HG03280 (cell line): Measurements from ENCODE around the gene TMEM203.
"Not testable (repeated sequence)": the region's sequence is repeated elsewhere in the genome, so short reads cannot be mapped to it uniquely, and the experiment has no call there.

Source experiments
- ATAC-seq: cut with Tn5 transposase; IDR thresholded peaks from one replicate; pipeline ENCODE4 v1.9.1; 2021; ENCODE audit warnings: mild to moderate bottlenecking, moderate library complexity; ENCODE audit not compliant: unreplicated experiment

Gene TMEM203

DNA sequence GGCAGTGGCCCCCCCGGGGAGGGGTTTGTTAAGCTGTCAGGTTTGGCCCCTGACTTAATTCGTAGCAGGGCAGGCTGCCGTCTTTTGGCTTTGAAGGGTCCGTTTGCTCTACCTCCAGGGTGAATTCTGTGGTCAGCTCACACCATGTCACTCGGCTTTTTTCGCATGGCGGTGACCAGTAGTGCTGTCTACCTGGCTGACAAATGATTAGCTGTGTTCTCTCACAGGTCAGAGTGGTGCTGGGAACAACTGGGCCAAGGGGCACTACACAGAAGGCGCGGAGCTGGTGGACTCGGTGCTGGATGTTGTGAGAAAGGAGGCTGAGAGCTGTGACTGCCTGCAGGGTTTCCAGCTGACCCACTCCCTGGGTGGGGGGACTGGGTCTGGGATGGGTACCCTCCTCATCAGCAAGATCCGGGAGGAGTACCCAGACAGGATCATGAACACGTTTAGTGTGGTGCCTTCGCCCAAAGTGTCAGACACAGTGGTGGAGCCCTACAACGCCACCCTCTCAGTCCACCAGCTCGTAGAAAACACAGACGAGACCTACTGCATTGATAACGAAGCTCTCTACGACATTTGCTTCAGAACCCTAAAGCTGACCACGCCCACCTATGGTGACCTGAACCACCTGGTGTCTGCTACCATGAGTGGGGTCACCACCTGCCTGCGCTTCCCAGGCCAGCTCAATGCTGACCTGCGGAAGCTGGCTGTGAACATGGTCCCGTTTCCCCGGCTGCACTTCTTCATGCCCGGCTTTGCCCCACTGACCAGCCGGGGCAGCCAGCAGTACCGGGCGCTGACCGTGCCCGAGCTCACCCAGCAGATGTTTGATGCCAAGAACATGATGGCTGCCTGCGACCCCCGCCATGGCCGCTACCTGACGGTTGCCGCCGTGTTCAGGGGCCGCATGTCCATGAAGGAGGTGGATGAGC, 37.1 kb upstream of the TMEM203 start:
- no peak for ATAC-seq

GRCh38 chr9:137241490-137242268, 36.2 kb upstream of the TMEM203 start:
- peak; percentile 1 for ATAC-seq

DNA sequence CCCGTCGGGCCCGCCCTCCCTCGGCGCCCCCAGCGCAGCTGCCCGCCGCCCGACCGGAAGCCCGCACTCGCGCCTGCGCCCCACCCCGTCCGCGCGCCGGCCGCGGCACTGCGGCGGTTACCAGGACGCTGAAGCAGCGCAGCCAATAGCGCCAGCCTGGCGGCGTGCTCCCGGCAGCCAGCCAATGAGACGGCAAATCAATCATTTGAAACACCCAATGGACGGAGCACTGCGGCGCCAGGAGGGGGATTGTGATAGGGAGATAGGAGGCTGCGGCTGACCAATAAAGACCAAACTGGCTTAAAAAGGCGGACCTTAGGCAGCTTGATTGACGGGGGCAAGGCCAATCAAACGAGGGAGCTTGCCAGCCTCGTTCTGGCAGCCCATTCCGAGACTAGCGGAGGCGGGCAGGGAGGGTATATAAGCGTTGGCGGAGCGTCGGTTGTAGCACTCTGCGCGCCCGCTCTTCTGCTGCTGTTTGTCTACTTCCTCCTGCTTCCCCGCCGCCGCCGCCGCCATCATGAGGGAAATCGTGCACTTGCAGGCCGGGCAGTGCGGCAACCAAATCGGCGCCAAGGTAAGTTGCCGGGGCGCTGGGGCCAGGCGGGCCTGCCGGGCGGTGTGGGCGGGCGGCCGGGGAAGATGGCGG, 35.5 kb upstream of the TMEM203 start, which contains the start of gene TUBB4B:
TUBB4B (plus strand) TSS at position 447 of the 649 bp plus-strand sequence; CDS start at position 521, 74 bp downstream.
- peak; percentile 78 for ATAC-seq

GRCh38 chr9:137240318-137240840, 34.9 kb upstream of the TMEM203 start:
- peak; percentile 20 for ATAC-seq

GRCh38 chr9:137239541-137240200, 34.2 kb upstream of the TMEM203 start:
- ATAC-seq = not testable (repeated sequence)

DNA sequence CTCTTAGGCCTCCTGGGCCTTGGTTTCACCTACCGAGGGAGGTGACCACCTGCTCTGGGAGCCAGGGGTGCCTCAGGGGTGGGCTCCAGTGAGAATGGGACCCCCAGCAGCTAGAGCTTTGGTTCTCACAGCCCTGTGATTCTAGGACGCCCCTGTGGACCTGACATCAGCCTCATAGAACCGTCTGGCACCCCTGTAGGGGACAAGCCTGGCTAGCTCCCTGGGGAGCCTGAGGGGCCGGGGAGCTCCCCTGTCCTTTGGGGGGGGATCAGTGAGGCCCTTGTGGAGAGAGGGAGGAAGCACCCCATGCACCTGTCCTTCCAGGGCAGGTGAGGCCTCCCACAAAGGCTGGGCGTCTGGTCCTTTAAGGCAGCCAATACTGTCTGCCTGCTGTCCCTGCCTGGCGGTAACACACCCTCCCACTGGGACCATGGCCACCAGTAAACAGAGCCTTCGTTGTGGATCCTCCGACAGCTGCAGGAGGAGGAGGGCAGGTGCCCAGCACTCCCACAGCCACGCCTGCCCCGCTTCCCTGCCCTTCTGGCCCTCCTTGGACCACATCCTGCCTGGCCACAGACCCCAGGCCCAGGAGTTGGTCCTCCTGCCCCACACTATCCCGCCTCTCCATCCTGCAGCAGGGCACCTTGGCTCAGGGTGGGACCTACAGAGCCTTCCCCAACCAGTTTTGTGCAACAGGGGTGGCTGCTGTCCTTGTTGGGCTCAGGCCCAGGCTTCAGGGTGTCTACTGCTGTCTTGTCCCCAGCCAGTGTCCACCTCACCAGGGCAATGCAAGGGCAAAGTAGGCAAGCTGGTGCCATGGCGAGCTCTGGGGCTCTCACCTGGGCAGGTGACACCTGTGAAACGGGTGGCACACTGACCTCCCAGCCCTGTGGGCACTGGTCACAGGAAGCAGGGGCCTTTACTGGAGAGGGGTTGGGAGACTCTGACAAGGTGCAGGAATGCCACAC, 32.6 kb upstream of the TMEM203 start:
- ATAC-seq = no peak

DNA sequence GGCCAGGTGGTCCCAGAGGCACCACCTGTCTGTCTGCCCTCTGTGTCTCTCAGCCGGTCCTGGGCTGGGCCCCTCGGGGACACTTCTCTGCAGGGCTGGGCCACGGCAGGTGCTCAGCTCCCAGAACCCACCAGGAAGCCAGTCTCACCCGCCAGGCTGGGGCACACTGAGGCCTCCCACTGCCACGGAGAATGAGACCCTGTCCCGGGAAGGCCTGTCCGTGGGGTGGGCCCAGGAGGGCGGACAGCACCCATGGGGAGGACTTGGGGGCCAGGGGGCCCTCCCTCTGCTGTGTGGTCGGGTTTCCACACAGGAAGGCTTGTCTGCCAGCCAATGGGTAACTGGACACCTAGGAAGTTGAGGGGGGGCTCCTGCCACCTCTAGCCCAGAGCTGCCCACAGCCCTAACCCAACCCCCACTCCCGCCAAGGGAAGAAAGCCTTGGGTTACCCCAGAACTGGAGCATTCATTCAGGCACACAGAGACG, 31.5 kb upstream of the TMEM203 start:
- no peak for ATAC-seq

DNA sequence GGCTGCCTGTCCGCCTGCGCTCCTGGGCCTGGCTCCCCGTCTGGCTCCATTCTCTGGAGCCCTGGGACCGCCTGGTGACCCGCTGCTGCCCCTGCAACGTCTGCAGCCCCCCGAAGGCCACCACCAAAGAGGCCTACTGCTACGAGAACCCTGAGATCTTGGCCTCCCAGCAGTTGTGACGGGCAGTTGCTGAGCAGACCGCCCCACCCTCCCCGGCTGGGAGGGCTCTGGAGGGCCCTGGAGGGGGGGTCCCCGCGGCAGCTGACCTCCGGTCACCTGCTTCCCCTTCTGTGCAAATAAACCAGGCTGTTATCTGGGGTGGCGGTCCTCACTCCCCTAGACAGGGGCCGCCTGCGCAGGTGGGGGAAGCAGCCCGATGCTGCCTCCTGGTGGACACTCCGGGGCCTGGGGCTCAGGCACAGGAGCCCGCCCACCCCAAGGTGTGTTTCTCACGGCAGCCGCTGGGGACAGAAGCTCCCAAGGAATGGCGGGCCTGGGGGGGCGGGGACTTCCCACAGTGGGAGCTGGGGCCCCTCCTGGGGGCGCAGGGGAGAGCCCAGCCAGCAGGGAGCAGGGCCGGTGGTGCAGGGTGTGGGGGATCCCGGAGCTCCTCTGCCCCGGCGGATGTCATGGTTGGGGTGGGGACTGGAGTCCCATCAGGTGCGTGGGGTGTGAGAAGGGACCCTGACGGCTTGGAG, 30.9 kb upstream of the TMEM203 start:
- no peak for ATAC-seq

- no peak for ATAC-seq
Measured at GRCh38 chr9:137235424-137236237, 30.2 kb upstream of the TMEM203 start.

- ATAC-seq = no peak
Measured at GRCh38 chr9:137234758-137235423, 29.4 kb upstream of the TMEM203 start.

- ATAC-seq = no peak
Measured at GRCh38 chr9:137234055-137234697, 28.7 kb upstream of the TMEM203 start.

DNA sequence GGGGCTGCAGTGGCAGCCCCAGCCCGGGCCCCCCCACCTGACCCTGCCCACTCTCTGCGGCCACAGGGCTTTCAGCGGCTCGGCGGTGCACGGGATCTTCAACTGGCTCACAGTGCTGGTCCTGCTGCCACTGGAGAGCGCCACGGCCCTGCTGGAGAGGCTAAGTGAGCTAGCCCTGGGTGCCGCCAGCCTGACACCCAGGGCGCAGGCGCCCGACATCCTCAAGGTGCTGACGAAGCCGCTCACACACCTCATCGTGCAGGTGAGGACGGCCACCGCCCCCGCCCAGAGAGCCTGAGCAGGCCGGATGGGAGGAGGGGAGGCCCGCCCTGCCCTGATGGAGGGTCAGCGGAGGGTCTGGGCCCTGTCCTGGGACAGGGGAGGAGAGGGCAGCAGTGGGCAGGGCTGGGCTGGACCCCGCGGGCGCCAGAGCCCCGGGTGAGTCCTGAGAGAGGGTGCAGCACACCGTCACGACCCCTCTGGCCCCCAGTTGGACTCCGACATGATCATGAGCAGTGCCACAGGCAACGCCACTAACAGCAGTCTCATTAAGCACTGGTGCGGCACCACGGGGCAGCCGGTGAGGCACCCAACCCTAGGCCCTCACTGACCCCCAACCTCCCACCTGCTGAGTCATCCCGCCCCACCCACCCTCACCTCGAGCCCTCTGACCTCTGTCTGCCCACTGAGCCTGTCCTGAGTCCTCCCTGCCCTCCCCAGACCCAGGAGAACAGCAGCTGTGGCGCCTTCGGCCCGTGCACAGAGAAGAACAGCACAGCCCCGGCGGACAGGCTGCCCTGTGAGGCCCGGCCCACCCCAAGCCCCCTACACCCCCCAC, 27.9 kb upstream of the TMEM203 start:
- ATAC-seq = no peak

- ATAC-seq = no peak
Measured at GRCh38 chr9:137232510-137232909, 27.1 kb upstream of the TMEM203 start.

GRCh38 chr9:137232101-137232500, 26.7 kb upstream of the TMEM203 start:
- ATAC-seq = no peak

GRCh38 chr9:137231372-137232039, 26.1 kb upstream of the TMEM203 start:
- no peak for ATAC-seq
